CD14-positive monocyte (primary cell): ENCODE data around the gene RPUSD3. TPM values are rescaled to one million over a fixed set of nuclear protein-coding genes. Genes with fewer than 3 reads are reported as not detected.
A peak's percentile ranks its signal among the peaks of the same experiment; 100 is the strongest.

ENCODE experiments used
- DNase-seq, 3 donors: peaks; one replicate each; pipeline ENCODE4 v3.0.0-alpha.2; 2011 to 2022
- H2AFZ ChIP-seq: 2 replicates; pipeline ENCODE4 v1.6.0; 2012; ENCODE audit warnings: mild to moderate bottlenecking, low read depth, low read length, inconsistent platforms; ENCODE audit not compliant: insufficient read depth, poor library complexity, severe bottlenecking
- H3K27ac ChIP-seq, 2 donors: 1 replicate in 1 of 2; 2 replicates in 1 of 2; pipeline ENCODE4 v1.5.1; 2012 to 2013; ENCODE audit warnings: low read length in 2 of 2, control low read depth in 1 of 2, inconsistent platforms in 1 of 2, low read depth in 1 of 2, mild to moderate bottlenecking in 1 of 2
- H3K27me3 ChIP-seq, 2 donors: one replicate each; pipeline versions ENCODE4 v1.6.0 to v1.6.1; 2011 to 2013; ENCODE audit warnings: low read length in 2 of 2; ENCODE audit not compliant: control insufficient read depth in 2 of 2, insufficient read depth in 2 of 2
- H3K36me3 ChIP-seq, 2 donors: replicated peaks in 1 of 2; 1 replicate in 1 of 2; 2 replicates in 1 of 2; pipeline versions ENCODE4 v1.5.1 to v1.6.1; 2012 to 2013; ENCODE audit warnings: low read length in 2 of 2, control low read depth in 1 of 2, inconsistent platforms in 1 of 2, mild to moderate bottlenecking in 1 of 2; ENCODE audit not compliant: insufficient read depth in 2 of 2, control insufficient read depth in 1 of 2
- H3K4me1 ChIP-seq, 2 donors: 1 replicate in 1 of 2; 2 replicates in 1 of 2; pipeline versions ENCODE4 v1.5.1 to v1.6.1; 2012 to 2013; ENCODE audit warnings: low read length in 2 of 2, control low read depth in 1 of 2, inconsistent platforms in 1 of 2, mild to moderate bottlenecking in 1 of 2, moderate library complexity in 1 of 2; ENCODE audit not compliant: insufficient read depth in 2 of 2, control insufficient read depth in 1 of 2
- H3K4me2 ChIP-seq: replicated peaks from 2 replicates; pipeline ENCODE3; 2012; ENCODE audit warnings: low read length, moderate library complexity, mild to moderate bottlenecking; ENCODE audit not compliant: poor library complexity, severe bottlenecking; ENCODE audit errors: extremely low read depth
- H3K4me3 ChIP-seq, 3 experiments: fragments of 200-600 bp in 1 of 3; sonication (generic) in 1 of 3; replicated peaks in 1 of 3; 1 replicate in 2 of 3; 2 replicates in 1 of 3; pipeline ENCODE4 v1.5.1; 2011 to 2013; ENCODE audit warnings: low read length in 3 of 3, mild to moderate bottlenecking in 3 of 3, control low read depth in 2 of 3, low read depth in 2 of 3, inconsistent platforms in 1 of 3, moderate library complexity in 1 of 3
- H3K79me2 ChIP-seq: 2 replicates; pipeline ENCODE4 v1.6.0; 2012; ENCODE audit warnings: mild to moderate bottlenecking, control low read depth, inconsistent platforms, low read length, moderate library complexity; ENCODE audit not compliant: insufficient read depth
- H3K9ac ChIP-seq: 2 replicates; pipeline ENCODE4 v1.6.0; 2017; ENCODE audit warnings: low read length, mild to moderate bottlenecking; ENCODE audit not compliant: insufficient read depth, poor library complexity, severe bottlenecking
- H3K9me3 ChIP-seq, 2 donors: replicated peaks in 1 of 2; 1 replicate in 1 of 2; 2 replicates in 1 of 2; pipeline versions ENCODE4 v1.5.1 to v1.6.1; 2012 to 2013; ENCODE audit warnings: low read length in 2 of 2, control low read depth in 1 of 2; ENCODE audit not compliant: control insufficient read depth in 1 of 2, insufficient read depth in 1 of 2
- H4K20me1 ChIP-seq: 2 replicates; pipeline ENCODE4 v1.6.0; 2012; ENCODE audit warnings: mild to moderate bottlenecking, low read length, control low read depth, moderate library complexity; ENCODE audit not compliant: insufficient read depth
- H3K27ac Mint-ChIP-seq, 7 donors: one replicate each; pipeline ENCODE4 v1.8.0; 2020; ENCODE audit warnings: mild to moderate bottlenecking in 7 of 7, mixed read lengths in 7 of 7, moderate library complexity in 6 of 7, inconsistent platforms in 2 of 7
- H3K27me3 Mint-ChIP-seq, 3 donors: one replicate each; pipeline ENCODE4 v1.8.0; 2021 to 2022; ENCODE audit warnings: low read depth in 3 of 3, mild to moderate bottlenecking in 3 of 3, mixed read lengths in 3 of 3, moderate library complexity in 3 of 3, inconsistent platforms in 1 of 3
- H3K36me3 Mint-ChIP-seq, 2 donors: one replicate each; pipeline ENCODE4 v1.8.0; 2020; ENCODE audit warnings: mixed read lengths in 2 of 2, inconsistent platforms in 1 of 2, mild to moderate bottlenecking in 1 of 2
- H3K4me1 Mint-ChIP-seq: one replicate; pipeline ENCODE4 v1.8.0; 2020; ENCODE audit warnings: mild to moderate bottlenecking, mixed read lengths
- H3K4me3 Mint-ChIP-seq, 2 donors: one replicate each; pipeline ENCODE4 v1.8.0; 2020; ENCODE audit warnings: mild to moderate bottlenecking in 2 of 2, mixed read lengths in 2 of 2, moderate library complexity in 1 of 2
- H3K9me3 Mint-ChIP-seq, 7 donors: one replicate each; pipeline ENCODE4 v1.8.0; 2020 to 2022; ENCODE audit warnings: mixed read lengths in 7 of 7, mild to moderate bottlenecking in 6 of 7, moderate library complexity in 6 of 7, inconsistent platforms in 2 of 7
- WGBS: methylation state at CpG from one replicate; pipeline ENCODE4 v1.1.5; 2013; ENCODE audit warnings: missing lambda C conversion rate; ENCODE audit not compliant: insufficient coverage; 5-methylcytosine and 5-hydroxymethylcytosine counted together
- intact Hi-C, 2 donors: fragments of 100-400 bp; cut with micrococcal nuclease; formaldehyde crosslinking; loops; one replicate each; pipeline versions ENCODE4 v1.15.0 to v1.15.1; 2023
- polyA plus RNA-seq, 3 donors: library from polyadenylated mRNA; depleted of rRNA in 1 of 3; unstranded in 2 of 3; stranded (reverse) in 1 of 3; fragments of 300-500 nt in 2 of 3; fragments of >200 nt in 1 of 3; fragmentation: Illumina TruSeq in 2 of 3; gene quantifications; 1 replicate in 2 of 3; 2 replicates in 1 of 3; pipeline ENCODE4 v1.2.3, GENCODE V29; 2012 to 2021
- TF ChIP-seq, protein P1 (sequence below): fragments of 200-600 bp; IDR thresholded peaks from one replicate; pipeline ENCODE4 v1.8.0; 2022; ENCODE audit warnings: antibody characterized with exemption, mild to moderate bottlenecking

The RPUSD3 gene
- polyA plus RNA-seq, 3 donors, result 42.6 to 51.5 (median 43.4) TPM

DNA sequence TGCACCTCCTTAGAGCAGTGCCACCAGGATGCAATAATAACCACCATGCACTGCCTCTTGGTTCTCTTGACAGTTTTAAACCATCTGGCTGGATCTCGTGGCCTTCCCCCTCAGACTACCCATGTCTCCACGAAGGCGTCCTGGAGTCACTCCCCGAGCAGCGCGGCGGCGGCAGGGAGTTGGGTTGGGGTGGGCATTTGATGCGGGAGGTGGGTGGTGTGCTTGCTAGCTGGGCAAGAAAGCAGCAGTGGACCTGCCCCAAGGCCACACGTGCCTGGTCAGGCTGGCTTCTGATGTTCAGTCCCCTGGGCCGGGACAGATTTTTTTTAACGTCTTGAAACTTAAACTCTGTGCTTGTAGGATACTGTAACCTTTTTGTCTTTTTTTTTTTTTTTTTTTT, 37.7 kb downstream of the RPUSD3 start:
- peaks cover 0 to 3% (median 0%) of the 10 kb centered on the region in 3 donors for H3K27me3 Mint-ChIP-seq
- peaks cover 28% of the 10 kb centered on the region for H3K79me2 ChIP-seq
- 100% methylated on average over 2 of the region's 12 CpGs for WGBS
- no peak overlapping the region for H3K9ac ChIP-seq
- intact Hi-C loops, result no loop called here
- H3K9me3 ChIP-seq, result no peaks in the 10 kb centered on the region
- peaks cover 58% of the 10 kb centered on the region for H4K20me1 ChIP-seq
- H3K4me3 Mint-ChIP-seq, result no peak overlapping the region
- H3K4me3 ChIP-seq, result no peak overlapping the region
- peaks cover 16 to 20% of the 10 kb centered on the region in 2 donors for H3K4me1 ChIP-seq
- peaks cover 29% of the 10 kb centered on the region for H3K4me1 Mint-ChIP-seq
- H3K27me3 ChIP-seq, result no peaks in the 10 kb centered on the region
- H3K27ac ChIP-seq, result no peak overlapping the region
- peak overlapping the region in 3 of 7 donors; percentile 7 to 41 (median 26) for H3K27ac Mint-ChIP-seq
- DNase-seq, result no peak
- no peak overlapping the region for H3K4me2 ChIP-seq
- H2AFZ ChIP-seq, result no peak overlapping the region
- H3K9me3 Mint-ChIP-seq, result peaks cover 0 to 2% (median 0%) of the 10 kb centered on the region in 7 donors
- TF ChIP-seq, protein P1, sequence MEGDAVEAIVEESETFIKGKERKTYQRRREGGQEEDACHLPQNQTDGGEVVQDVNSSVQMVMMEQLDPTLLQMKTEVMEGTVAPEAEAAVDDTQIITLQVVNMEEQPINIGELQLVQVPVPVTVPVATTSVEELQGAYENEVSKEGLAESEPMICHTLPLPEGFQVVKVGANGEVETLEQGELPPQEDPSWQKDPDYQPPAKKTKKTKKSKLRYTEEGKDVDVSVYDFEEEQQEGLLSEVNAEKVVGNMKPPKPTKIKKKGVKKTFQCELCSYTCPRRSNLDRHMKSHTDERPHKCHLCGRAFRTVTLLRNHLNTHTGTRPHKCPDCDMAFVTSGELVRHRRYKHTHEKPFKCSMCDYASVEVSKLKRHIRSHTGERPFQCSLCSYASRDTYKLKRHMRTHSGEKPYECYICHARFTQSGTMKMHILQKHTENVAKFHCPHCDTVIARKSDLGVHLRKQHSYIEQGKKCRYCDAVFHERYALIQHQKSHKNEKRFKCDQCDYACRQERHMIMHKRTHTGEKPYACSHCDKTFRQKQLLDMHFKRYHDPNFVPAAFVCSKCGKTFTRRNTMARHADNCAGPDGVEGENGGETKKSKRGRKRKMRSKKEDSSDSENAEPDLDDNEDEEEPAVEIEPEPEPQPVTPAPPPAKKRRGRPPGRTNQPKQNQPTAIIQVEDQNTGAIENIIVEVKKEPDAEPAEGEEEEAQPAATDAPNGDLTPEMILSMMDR, result no peak
- peaks cover 61 to 70% of the 10 kb centered on the region in 2 donors for H3K36me3 Mint-ChIP-seq
- H3K36me3 ChIP-seq, result peaks cover 62 to 68% of the 10 kb centered on the region in 2 donors

DNA sequence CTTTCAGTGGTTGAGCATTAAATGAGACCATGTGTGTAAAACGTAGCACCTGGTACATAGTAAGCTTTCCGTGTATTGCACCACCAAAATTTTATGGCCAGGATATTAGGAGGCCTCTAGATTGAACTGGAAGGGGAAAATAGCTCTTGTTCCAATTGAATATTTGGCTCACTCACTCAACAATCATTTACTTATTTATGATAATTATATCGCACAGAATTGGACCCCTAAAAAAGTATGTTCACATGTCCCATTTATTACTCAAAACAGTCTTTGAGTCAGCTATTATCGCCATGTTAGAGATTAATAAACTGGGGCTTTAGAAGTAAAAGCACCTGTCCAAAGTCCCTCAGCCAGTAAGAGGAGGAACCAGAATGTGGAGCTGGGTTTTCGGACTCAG, 38.8 kb downstream of the RPUSD3 start:
- no peak overlapping the region for H2AFZ ChIP-seq
- Mint-ChIP-seq H3K9me3 (no peaks in the 10 kb centered on the region), H3K27me3 (no peaks in the 10 kb centered on the region), H3K27ac (peak overlapping the region in 1 of 7 donors; percentile 32), H3K36me3 (peaks cover 68 to 76% of the 10 kb centered on the region in 2 donors), H3K4me1 (peaks cover 20% of the 10 kb centered on the region), H3K4me3 (no peak overlapping the region)
- H3K4me1 ChIP-seq, result peaks cover 8 to 10% of the 10 kb centered on the region in 2 donors
- peaks cover 35% of the 10 kb centered on the region for H3K79me2 ChIP-seq
- H3K4me3 ChIP-seq, result no peak overlapping the region
- H4K20me1 ChIP-seq, result peaks cover 70% of the 10 kb centered on the region
- no peak overlapping the region for H3K27ac ChIP-seq
- H3K27me3 ChIP-seq, result no peaks in the 10 kb centered on the region
- intact Hi-C loops, result no loop called here
- 100% methylated on average over 1 of the region's 5 CpGs for WGBS
- TF ChIP-seq, protein P1, result no peak
- no peaks in the 10 kb centered on the region for H3K9me3 ChIP-seq
- no peak for DNase-seq
- H3K4me2 ChIP-seq, result no peak overlapping the region
- H3K9ac ChIP-seq, result no peak overlapping the region
- H3K36me3 ChIP-seq, result peaks cover 72 to 79% of the 10 kb centered on the region in 2 donors
